PC-9 (cell line): ENCODE data around the gene SETBP1.

Experiments used
- EZH2 ChIP-seq: fragments of 200-600 bp; sonication (generic); IDR thresholded peaks from 2 replicates; pipeline ENCODE4 v1.8.0; 2017; ENCODE audit warnings: antibody characterized with exemption, low read depth
- TF ChIP-seq, protein P1 (sequence below): fragments of 200-600 bp; sonication (generic); conservative IDR thresholded peaks from 2 replicates; pipeline ENCODE4 v1.6.1; 2017; ENCODE audit warnings: mixed run types, antibody characterized with exemption, mild to moderate bottlenecking, moderate library complexity

GRCh38 chr18:44871771-44872170 is 191.1 kb downstream of the SETBP1 start:
- TF ChIP-seq, protein P1, sequence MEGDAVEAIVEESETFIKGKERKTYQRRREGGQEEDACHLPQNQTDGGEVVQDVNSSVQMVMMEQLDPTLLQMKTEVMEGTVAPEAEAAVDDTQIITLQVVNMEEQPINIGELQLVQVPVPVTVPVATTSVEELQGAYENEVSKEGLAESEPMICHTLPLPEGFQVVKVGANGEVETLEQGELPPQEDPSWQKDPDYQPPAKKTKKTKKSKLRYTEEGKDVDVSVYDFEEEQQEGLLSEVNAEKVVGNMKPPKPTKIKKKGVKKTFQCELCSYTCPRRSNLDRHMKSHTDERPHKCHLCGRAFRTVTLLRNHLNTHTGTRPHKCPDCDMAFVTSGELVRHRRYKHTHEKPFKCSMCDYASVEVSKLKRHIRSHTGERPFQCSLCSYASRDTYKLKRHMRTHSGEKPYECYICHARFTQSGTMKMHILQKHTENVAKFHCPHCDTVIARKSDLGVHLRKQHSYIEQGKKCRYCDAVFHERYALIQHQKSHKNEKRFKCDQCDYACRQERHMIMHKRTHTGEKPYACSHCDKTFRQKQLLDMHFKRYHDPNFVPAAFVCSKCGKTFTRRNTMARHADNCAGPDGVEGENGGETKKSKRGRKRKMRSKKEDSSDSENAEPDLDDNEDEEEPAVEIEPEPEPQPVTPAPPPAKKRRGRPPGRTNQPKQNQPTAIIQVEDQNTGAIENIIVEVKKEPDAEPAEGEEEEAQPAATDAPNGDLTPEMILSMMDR, result no peak
- no peak for TF ChIP-seq EZH2
